ENCODE measurements around the gene CACNB4. TPM values are rescaled to one million over a fixed set of nuclear protein-coding genes. Genes with fewer than 3 reads are reported as not detected.

CACNB4 gene
- polyA plus RNA-seq, 1 donor from 2014 or later: 29.0 TPM

- H4K20me1 ChIP-seq (ENCODE audit: insufficient read depth): no peaks in the 10 kb centered on the region
- peak overlapping the region; percentile 23 for H3K4me2 ChIP-seq (ENCODE audit: low read length)
- TF ChIP-seq RAD21 (conservative IDR thresholded peaks at IDR 0.05): no peak
- no peak for TF ChIP-seq MXI1 (conservative IDR thresholded peaks at IDR 0.05; ENCODE audit: poor library complexity, severe bottlenecking)
- TF ChIP-seq EP300 (conservative IDR thresholded peaks at IDR 0.05; ENCODE audit: poor library complexity, severe bottlenecking): no peak
- TF ChIP-seq TAF1 (IDR thresholded peaks at IDR 0.05; ENCODE audit: low read depth): no peak
- TF ChIP-seq SMC3 (conservative IDR thresholded peaks at IDR 0.05; ENCODE audit: poor library complexity): no peak
- no peak for TF ChIP-seq EZH2 (IDR thresholded peaks at IDR 0.05; ENCODE audit: borderline replicate concordance, insufficient read depth, low read length, poor library complexity, severe bottlenecking)
- no peak for TF ChIP-seq POLR2AphosphoS5 (IDR thresholded peaks at IDR 0.05)
- TF ChIP-seq, protein P1, sequence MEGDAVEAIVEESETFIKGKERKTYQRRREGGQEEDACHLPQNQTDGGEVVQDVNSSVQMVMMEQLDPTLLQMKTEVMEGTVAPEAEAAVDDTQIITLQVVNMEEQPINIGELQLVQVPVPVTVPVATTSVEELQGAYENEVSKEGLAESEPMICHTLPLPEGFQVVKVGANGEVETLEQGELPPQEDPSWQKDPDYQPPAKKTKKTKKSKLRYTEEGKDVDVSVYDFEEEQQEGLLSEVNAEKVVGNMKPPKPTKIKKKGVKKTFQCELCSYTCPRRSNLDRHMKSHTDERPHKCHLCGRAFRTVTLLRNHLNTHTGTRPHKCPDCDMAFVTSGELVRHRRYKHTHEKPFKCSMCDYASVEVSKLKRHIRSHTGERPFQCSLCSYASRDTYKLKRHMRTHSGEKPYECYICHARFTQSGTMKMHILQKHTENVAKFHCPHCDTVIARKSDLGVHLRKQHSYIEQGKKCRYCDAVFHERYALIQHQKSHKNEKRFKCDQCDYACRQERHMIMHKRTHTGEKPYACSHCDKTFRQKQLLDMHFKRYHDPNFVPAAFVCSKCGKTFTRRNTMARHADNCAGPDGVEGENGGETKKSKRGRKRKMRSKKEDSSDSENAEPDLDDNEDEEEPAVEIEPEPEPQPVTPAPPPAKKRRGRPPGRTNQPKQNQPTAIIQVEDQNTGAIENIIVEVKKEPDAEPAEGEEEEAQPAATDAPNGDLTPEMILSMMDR (IDR thresholded peaks at IDR 0.05; ENCODE audit: poor library complexity, severe bottlenecking): no peak
- TF ChIP-seq, protein P2, sequence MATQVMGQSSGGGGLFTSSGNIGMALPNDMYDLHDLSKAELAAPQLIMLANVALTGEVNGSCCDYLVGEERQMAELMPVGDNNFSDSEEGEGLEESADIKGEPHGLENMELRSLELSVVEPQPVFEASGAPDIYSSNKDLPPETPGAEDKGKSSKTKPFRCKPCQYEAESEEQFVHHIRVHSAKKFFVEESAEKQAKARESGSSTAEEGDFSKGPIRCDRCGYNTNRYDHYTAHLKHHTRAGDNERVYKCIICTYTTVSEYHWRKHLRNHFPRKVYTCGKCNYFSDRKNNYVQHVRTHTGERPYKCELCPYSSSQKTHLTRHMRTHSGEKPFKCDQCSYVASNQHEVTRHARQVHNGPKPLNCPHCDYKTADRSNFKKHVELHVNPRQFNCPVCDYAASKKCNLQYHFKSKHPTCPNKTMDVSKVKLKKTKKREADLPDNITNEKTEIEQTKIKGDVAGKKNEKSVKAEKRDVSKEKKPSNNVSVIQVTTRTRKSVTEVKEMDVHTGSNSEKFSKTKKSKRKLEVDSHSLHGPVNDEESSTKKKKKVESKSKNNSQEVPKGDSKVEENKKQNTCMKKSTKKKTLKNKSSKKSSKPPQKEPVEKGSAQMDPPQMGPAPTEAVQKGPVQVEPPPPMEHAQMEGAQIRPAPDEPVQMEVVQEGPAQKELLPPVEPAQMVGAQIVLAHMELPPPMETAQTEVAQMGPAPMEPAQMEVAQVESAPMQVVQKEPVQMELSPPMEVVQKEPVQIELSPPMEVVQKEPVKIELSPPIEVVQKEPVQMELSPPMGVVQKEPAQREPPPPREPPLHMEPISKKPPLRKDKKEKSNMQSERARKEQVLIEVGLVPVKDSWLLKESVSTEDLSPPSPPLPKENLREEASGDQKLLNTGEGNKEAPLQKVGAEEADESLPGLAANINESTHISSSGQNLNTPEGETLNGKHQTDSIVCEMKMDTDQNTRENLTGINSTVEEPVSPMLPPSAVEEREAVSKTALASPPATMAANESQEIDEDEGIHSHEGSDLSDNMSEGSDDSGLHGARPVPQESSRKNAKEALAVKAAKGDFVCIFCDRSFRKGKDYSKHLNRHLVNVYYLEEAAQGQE (IDR thresholded peaks at IDR 0.05; ENCODE audit: borderline replicate concordance): no peak
- H3K27me3 ChIP-seq (ENCODE audit: insufficient read depth, low read depth, low read length): no peaks in the 10 kb centered on the region
- no peaks in the 10 kb centered on the region for H3K36me3 ChIP-seq (ENCODE audit: insufficient read depth, low read length)
- H2AFZ ChIP-seq (ENCODE audit: low read depth, low read length): no peak overlapping the region
- H3K27ac ChIP-seq (ENCODE audit: low read length): no peak overlapping the region
- H3K79me2 ChIP-seq (replicated peaks; ENCODE audit: insufficient read depth, low read length): peaks cover 29% of the 10 kb centered on the region
- no peaks in the 10 kb centered on the region for H3K9me3 ChIP-seq (ENCODE audit: low read length)
- H3K4me3 ChIP-seq (ENCODE audit: low read length): peak overlapping the region; percentile 76
- no peaks in the 10 kb centered on the region for H3K9me2 ChIP-seq (ENCODE audit: insufficient read depth, low read length)
- no peaks in the 10 kb centered on the region for H3F3A ChIP-seq (ENCODE audit: insufficient read depth, low read length, poor library complexity, severe bottlenecking)
- H3K9ac ChIP-seq (ENCODE audit: low read length): no peak overlapping the region
Observed at GRCh38 chr2:151968770-151969470, 129.9 kb downstream of the CACNB4 start.

GRCh38 chr2:151967829-151968722 lies 130.8 kb downstream of the CACNB4 start:
- Histone ChIP-seq H3K4me2 (ENCODE audit: low read length) (no peak overlapping the region), H3K36me3 (ENCODE audit: insufficient read depth, low read length) (no peaks in the 10 kb centered on the region), H3K9me2 (ENCODE audit: insufficient read depth, low read length) (no peaks in the 10 kb centered on the region), H2AFZ (ENCODE audit: low read depth, low read length) (no peak overlapping the region), H3K27me3 (ENCODE audit: insufficient read depth, low read depth, low read length) (no peaks in the 10 kb centered on the region), H3K9ac (ENCODE audit: low read length) (no peak overlapping the region), H4K20me1 (ENCODE audit: insufficient read depth) (no peaks in the 10 kb centered on the region), H3K9me3 (ENCODE audit: low read length) (no peaks in the 10 kb centered on the region), H3K4me3 (ENCODE audit: low read length) (no peak overlapping the region), H3K27ac (ENCODE audit: low read length) (no peak overlapping the region), H3K79me2 (replicated peaks; ENCODE audit: insufficient read depth, low read length) (peaks cover 29% of the 10 kb centered on the region), H3F3A (ENCODE audit: insufficient read depth, low read length, poor library complexity, severe bottlenecking) (no peaks in the 10 kb centered on the region)
- TF ChIP-seq EP300 (conservative IDR thresholded peaks at IDR 0.05; ENCODE audit: poor library complexity, severe bottlenecking) (no peak), MXI1 (conservative IDR thresholded peaks at IDR 0.05; ENCODE audit: poor library complexity, severe bottlenecking) (no peak), EZH2 (IDR thresholded peaks at IDR 0.05; ENCODE audit: borderline replicate concordance, insufficient read depth, low read length, poor library complexity, severe bottlenecking) (no peak), TAF1 (IDR thresholded peaks at IDR 0.05; ENCODE audit: low read depth) (no peak), SMC3 (conservative IDR thresholded peaks at IDR 0.05; ENCODE audit: poor library complexity) (no peak), RAD21 (conservative IDR thresholded peaks at IDR 0.05) (no peak), POLR2AphosphoS5 (IDR thresholded peaks at IDR 0.05) (no peak)
- TF ChIP-seq, protein P1 (IDR thresholded peaks at IDR 0.05; ENCODE audit: poor library complexity, severe bottlenecking): no peak
- TF ChIP-seq, protein P2 (IDR thresholded peaks at IDR 0.05; ENCODE audit: borderline replicate concordance): no peak
